Measurements from ENCODE around the gene SEMA7A.

SEMA7A gene

GRCh38 chr15:74396445-74397238, 37.1 kb downstream of the SEMA7A start:
- DNase-seq (ENCODE audit: low read depth) = peak; percentile 86
- TF ChIP-seq MAX (IDR thresholded peaks at IDR 0.05; ENCODE audit: low read depth, low read length) = peak; percentile 25; the same call in 1 of the 2 replicates
- no peak for TF ChIP-seq POLR2A (IDR thresholded peaks at IDR 0.05; ENCODE audit: extremely low read depth, insufficient read length)
- no peak; the same call in 1 of the 2 replicates for TF ChIP-seq MYC (IDR thresholded peaks at IDR 0.05; ENCODE audit: low read depth, low read length)
- TF ChIP-seq CTCF (IDR thresholded peaks at IDR 0.05; ENCODE audit: low read depth, low read length) = peak; percentile 13
- H3K4me3 ChIP-seq (ENCODE audit: low read depth, low read length) = no peak overlapping the region

- TF ChIP-seq POLR2A (IDR thresholded peaks at IDR 0.05; ENCODE audit: extremely low read depth, insufficient read length) = no peak
- TF ChIP-seq MAX (IDR thresholded peaks at IDR 0.05; ENCODE audit: low read depth, low read length) = no peak
- TF ChIP-seq MYC (IDR thresholded peaks at IDR 0.05; ENCODE audit: low read depth, low read length) = no peak
- TF ChIP-seq CTCF (IDR thresholded peaks at IDR 0.05; ENCODE audit: low read depth, low read length) = no peak
- H3K4me3 ChIP-seq (ENCODE audit: low read depth, low read length) = no peak overlapping the region
- no peak for DNase-seq (ENCODE audit: low read depth)
These were observed 37.7 kb downstream of the SEMA7A start for GRCh38 chr15:74396146-74396438.

- peak; percentile 38 for DNase-seq (ENCODE audit: low read depth)
- no peak overlapping the region for H3K4me3 ChIP-seq (ENCODE audit: low read depth, low read length)
- TF ChIP-seq POLR2A (IDR thresholded peaks at IDR 0.05; ENCODE audit: extremely low read depth, insufficient read length) (no peak), MYC (IDR thresholded peaks at IDR 0.05; ENCODE audit: low read depth, low read length) (no peak), CTCF (IDR thresholded peaks at IDR 0.05; ENCODE audit: low read depth, low read length) (no peak), MAX (IDR thresholded peaks at IDR 0.05; ENCODE audit: low read depth, low read length) (no peak)
These were observed 38.2 kb downstream of the SEMA7A start for GRCh38 chr15:74395319-74396145.

- no peak overlapping the region for H3K4me3 ChIP-seq (ENCODE audit: low read depth, low read length)
- TF ChIP-seq MYC (IDR thresholded peaks at IDR 0.05; ENCODE audit: low read depth, low read length) (no peak), POLR2A (IDR thresholded peaks at IDR 0.05; ENCODE audit: extremely low read depth, insufficient read length) (no peak), MAX (IDR thresholded peaks at IDR 0.05; ENCODE audit: low read depth, low read length) (no peak), CTCF (IDR thresholded peaks at IDR 0.05; ENCODE audit: low read depth, low read length) (no peak)
- no peak for DNase-seq (ENCODE audit: low read depth)
These were observed 39.5 kb downstream of the SEMA7A start for GRCh38 chr15:74394090-74394846.

- DNase-seq (ENCODE audit: low read depth) = no peak
- no peak for TF ChIP-seq MAX (IDR thresholded peaks at IDR 0.05; ENCODE audit: low read depth, low read length)
- TF ChIP-seq MYC (IDR thresholded peaks at IDR 0.05; ENCODE audit: low read depth, low read length) = no peak
- no peak for TF ChIP-seq CTCF (IDR thresholded peaks at IDR 0.05; ENCODE audit: low read depth, low read length)
- TF ChIP-seq POLR2A (IDR thresholded peaks at IDR 0.05; ENCODE audit: extremely low read depth, insufficient read length) = no peak
- no peak overlapping the region for H3K4me3 ChIP-seq (ENCODE audit: low read depth, low read length)
These were observed 40.3 kb downstream of the SEMA7A start for GRCh38 chr15:74393423-74393822.
